Hindlimb muscle (tissue), 1 donor: ENCODE measurements around the gene PRELID3B. TPM values are rescaled to one million over a fixed set of nuclear protein-coding genes. Genes with fewer than 3 reads are reported as not detected.

Source experiments
- DNase-seq: peaks from one replicate; pipeline ENCODE4 v3.0.0-alpha.2; 2013
- polyA plus RNA-seq: library from polyadenylated mRNA; unstranded; fragments of 120-200 nt; gene quantifications from one replicate; pipeline ENCODE4 v1.2.1, GENCODE V29; 2013; ENCODE audit not compliant: insufficient read length

PRELID3B gene
- polyA plus RNA-seq, 1 donor: 40.5 TPM

DNA sequence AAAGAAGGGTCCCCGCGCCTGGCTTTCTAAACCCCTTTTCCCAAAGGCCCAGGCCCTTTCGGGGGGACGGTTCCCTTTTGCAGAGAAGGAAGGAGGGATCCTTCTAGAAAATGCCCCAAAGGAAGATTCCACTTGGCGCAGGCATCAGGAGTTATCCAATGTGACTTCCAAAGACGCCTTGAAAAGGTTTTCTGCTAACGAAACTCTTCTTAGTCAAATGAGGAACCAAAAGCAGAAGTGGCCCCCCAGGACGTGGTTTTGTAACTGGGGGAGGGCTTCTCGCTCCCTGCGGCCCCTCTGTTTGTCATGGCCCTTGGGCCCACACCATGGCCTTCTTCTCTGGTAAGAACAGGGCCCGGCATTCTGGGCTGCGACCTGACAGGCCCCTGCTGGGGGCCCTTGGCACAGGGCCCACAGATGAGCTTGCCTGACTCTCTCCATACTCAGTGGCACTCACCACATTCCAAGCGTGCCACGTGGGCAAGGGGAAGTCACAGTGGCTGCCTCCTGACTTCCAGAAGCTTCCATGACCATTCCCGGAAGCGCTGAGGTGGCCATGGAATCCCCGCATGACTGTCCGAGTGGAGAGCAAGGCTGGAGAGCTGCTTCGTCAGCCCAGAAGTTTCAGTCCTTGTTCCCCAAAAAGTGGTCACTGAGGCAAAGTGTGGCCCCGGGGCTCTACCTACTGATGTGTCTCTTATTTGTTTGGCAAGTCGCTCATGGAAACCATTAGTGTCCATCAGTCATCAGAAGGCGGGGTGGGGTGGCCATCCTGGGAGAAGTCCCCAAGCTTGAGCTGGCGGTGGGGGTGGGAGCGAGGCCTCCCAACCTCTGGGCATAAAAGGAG is 34.7 kb downstream of the PRELID3B start:
- DNase-seq: peak; percentile 36

DNA sequence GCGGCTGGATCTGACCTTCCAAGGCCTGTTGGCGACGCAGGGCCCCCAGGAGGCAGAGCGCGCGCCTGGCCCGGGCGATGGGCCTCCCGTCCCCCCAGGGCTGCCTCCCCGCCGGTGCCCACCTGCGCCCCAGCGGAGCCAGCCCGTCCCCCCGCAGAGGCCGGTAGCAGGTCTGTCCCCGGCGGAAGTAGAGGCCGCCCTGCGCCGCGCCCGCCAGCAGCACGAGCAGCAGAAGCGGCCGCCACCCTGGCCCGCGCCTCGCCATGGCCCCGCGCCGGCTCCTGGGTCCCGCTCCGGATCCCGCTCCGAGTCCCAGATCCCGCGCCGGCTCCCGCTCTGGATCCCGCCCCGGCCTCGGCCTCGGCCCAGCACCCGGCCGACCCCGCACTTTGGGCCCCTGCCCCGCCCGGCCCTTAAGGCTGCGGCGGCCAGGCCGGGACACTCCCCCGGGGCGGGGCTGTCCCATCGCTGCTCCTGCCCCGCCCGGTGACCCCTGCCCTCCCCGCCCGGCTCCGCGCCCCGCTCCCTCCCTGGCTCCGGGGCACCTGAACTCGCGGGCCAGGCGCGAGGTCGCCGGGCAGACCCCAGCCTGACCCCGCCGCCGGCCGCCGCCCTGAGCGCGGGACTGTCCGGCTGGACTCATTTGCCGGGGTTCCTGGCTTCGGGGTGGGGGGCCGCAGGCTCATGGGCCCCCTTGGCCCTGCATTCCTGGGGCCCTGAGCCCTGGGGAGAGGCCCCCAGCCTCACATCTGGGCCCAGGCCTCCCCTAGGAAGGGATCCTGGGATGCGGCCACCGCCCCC is 35.5 kb downstream of the PRELID3B start, which contains the start of gene CTSZ:
Gene CTSZ (minus strand): TSS at position 391 of the 801 bp plus-strand sequence. CDS start 126 bp downstream, at position 265.
- DNase-seq: peak; percentile 70

DNA sequence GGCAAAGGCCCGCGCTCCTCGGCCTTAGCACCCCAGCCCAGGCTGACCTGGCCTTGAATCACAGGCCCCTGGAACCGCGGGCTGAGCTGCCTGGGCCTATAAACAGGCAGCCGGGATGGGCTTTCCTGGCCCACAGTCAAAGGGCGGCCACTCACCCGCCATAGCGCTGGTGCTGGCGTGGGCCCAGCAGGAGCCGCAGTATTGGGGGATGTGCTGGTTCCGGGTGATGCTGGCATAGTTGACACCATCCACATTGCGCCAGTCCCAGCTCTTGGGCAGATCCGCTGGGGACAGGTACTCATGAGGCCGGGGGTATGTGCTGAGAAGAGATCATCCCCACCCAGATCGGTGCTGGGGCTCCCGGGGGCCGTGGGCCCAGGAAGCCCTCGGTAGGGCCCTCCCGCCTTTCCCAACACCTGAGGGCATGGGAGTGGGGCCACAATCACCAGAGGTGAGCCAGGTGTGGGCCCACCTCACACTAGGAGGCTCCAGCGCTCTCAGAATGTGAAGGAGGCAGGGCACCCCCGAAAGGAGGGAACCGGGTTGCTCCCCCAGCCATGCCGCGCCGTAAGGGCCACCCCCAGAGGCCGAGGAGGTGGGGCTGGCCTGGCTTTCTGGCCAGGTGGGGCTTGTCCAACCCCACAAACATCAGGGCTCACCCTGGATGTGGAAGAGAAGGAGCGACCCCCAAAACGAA is 36.3 kb downstream of the PRELID3B start:
- DNase-seq: no peak

DNA sequence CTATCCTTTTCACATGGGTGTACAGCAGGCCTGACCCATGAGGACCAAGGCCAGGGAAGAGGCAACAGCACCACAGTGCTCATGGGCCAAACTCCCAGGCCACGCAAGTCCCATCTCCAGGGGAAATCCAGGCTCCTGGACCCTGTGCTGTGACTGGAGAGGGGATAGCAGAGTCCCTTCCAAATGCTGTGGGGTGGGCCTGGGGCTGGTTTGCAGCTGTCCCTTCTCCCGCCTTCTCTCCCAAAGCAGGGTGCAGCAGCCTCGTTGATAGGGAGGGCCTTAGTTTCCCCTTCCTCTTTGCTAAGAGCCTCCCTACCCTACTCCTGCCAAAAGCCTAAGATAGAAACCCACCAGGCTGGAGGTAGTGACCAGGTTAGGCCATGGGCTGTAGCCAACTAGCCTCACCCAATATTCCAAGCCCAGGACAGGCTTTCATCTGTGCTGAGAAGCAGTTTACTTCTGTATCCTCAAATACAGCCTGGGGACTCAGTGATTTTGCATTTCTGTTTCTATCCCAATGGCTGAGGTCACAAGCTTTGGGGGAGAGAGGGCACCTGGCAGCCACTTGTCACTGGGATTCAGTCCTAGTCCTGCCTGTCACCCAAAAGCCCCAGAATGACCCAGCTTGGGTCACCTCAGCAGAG is 36.9 kb downstream of the PRELID3B start:
- no peak for DNase-seq

DNA sequence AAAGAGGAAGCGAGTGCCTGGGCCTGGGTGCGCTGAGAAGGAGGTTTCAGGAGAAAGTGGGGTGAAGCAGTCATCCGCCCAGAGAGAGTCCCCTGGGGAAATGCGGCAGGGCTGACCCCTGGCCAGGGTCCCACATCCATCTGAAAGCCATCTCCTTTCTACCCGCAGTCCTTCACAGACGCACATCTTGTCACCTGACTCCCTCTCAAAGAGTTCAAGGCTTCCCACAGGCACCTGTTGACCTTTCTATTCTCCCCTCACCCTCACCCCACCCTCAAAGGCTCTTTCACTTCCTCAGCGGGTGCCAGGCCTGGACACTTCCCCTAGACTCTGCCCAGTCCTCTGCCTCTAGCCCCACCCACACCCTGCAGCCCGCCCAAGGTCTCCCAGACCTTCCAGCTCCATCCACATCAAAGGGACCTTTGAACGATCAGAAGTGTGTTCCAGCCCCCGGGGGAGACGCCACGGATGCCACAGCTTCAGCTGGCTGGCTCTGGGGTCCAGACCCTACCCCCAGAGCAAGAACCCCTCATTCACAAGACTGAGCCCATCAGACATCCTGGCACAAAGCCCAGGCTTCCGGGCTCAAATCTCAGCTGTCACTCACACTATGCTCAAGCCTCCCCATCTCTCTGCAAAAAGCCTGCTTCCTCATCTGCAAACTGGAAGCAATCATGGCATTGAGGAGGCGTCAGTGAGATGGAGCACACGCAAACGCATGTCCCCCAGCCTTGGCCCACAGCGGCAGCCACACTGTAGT is 37.6 kb downstream of the PRELID3B start:
- DNase-seq: peak; percentile 34

DNA sequence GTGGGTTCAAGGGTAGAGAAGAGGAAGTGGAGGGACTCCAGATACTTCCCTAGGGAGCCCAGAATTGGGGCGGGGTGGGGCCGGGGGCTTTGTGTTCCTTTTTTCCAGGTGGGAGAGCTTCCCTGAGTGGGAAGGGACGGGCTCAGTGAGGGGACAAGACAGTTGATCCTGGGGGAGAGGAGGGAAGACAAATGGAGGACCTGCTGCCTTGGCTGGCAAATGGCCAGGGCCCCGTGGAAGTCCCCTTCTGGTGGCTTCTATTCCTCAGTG is 38.2 kb downstream of the PRELID3B start:
- no peak for DNase-seq

DNA sequence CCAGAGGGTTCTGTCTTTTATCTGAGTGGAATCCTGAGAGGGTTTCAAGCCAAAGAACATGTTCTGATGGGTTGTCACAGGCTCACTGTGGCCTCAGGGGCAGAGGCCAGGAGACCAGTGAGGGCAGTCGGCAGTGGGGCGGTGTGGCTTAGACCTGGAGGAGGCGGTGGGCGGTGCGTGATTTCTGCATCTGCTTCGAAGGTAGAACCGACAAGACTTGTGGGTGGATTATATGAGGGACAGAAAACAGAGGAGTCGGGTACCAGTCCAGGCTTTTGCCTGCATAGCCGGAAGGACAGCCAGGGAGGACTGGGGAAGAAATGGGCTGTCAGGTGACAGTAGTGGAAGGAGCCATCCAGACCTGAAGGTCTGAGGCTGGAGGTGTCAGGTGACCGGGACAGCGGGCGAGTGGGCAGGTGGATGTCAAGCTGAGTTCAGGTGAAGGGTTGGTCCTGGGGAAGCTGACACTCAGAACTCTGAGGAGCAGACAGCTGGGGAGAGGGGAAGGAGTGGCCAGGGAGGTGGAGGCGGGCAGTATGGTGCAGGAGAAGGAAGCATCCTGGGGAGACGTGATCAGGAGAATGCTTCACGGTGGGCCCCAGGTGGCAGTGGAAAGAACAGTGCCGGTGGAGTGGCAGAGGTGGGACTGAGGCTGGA is 38.6 kb downstream of the PRELID3B start:
- no peak for DNase-seq

DNA sequence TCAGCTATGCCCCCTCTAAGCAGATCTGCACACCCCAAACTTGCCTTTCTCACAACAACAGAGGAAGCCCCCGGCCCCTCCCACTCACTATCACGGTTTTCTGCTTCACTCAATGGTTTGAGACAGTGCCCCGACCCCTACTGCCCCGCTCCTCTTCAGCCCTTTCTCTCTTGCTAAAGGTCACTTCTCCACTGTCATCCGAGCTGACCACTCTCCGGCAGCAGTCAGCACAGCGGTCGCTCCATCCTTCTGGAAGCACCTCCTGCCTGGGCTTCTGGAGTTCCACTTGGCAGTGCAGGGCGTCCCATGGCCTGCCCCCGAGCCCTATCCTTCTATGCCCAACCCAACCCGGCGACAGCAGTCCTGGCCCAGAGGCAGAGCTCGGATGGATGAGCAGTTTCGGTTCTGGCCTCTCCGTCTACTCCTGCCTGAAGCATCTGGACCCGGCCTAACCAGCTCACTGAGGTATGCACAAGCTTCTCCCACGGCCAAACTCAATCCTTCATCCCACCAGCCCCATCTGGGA is 39.6 kb downstream of the PRELID3B start:
- DNase-seq: no peak

DNA sequence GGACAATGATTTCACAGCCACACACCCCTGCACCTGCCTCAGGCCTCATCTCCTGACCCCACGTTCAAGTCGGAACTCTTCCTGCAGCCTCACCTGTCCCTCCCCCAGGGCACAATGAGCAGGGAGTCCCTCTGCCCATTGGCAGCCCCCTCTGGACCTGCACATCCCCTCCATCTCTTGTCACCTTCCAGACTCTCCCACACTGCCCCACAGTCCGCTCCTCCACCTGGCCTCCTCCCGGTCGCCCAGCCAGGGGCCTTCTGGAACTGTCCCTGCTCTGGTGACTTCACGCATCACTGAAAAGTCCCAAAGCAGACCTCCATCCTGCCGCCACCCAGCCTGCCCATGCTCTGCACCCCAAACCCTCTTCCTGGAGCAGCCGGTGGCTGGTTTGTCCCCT is 40.2 kb downstream of the PRELID3B start:
- no peak for DNase-seq

DNA sequence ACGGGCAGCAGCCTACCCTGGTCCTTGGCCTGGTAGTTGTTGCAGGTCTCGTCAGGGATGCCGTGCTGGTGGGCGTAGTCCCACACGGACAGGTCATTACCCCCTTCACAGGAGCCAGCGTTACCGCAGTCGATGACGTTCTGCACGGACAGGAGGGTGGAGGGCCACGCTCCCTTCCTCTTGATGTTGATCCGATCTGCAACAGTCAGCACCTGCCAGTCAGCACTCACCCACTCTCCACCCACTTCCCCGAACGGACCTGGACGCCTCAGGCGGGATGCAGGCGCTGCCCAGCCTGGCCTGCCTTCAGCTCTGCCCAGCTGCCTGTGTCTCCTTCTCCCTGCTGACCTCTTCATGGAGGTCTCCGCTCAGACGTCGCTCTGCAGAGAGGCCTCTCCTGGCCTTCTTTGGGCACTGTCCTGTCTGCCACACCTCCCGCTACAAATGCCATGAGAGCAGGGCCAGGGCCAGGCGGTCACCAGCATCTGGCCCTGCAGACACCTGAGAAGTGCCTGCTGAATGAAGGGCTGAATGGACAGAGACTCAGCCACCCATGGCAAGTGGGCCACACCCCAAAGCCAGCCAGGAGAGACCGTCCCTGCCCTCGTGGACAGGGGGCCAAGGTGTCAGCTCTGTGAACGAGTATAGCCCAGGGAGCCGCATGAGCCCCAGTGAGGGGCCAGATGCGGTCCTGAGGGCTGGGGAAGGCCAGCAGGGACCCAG is 41.0 kb downstream of the PRELID3B start:
- DNase-seq: no peak

DNA sequence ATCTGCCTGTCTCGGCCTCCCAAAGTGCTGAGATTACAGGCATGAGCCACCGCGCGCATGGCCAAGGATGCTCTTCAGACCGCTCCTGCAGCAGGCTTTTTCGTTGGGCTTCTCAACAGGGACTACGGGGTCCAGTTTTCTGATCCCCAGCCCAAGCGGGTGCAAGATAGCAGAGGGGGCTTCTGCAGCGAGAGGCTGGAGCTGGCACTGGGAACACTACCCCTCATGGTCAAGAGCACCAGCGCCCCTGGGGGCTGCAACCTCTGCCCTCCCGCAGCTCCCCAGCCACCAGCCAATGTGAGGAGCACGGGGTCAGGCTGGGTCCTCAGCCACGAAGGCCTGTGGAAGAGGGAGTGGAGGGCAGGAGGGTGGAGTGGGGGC is 41.5 kb downstream of the PRELID3B start:
- no peak for DNase-seq

DNA sequence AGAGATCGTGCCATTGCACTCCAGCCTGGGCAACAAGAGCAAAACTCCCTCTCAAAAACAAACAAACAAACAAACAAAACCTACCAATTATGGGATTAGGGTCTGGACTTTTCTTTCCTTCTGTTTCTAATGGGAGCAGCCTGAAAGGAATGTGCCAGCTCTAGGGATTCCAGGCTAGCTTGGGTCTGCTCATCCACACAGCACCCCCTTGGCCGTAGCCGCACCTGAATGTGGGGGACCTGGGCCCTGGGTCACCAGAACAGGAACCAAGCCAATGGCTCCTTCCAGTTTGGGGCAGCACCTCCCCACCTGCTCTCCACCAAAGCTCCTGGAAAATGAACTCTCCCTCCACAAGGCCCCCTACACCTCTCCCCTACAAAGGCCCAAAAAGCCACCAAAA is 42.3 kb downstream of the PRELID3B start:
- DNase-seq: no peak

DNA sequence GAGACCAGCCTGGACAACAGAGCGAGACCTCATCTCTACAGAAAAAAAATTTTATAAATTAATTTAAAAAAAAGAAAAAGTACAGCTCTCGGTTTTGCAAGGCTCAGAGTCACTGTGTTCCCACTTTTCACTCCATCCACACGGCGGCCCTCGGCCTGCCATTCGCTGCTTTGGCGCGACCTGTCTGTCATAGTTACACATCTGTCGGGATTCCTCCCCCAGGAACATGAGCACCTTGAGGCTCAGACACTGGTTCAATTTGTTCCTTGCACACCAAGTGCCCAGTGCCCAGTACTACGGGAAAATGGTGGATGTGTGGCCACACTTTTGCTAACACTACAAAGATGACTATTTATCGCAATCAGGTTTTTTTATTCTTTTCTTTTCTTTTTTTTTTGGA is 43.9 kb downstream of the PRELID3B start:
- DNase-seq: no peak

DNA sequence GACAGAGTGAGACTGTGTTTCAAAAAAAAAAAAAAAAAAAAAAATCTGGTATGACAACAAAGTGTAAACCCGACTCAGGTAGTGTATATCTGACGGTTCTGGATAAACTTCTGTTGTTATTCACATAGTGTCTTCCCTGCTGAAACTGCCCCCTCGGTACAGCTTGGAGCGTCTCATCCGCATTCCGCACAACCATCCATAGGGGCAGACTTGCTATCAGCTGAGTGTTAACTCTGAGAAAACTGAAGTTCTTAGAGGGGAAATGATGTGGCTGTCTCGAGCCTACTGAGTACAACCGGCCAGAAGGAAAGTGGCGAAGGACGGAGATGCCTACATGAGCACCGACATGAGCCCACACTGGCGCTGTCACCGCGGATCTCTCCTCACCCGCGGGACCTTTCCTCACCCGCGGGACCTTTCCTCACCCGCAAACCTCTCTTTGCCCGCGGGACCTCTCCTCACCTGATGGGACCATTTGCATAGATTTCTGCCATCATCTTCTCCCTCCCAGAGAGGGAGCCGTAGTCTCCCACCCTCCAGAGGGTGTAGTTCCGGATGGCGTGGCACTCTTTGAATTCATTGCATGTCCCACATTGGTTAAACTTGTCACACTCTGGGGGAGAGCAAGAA is 45.3 kb downstream of the PRELID3B start:
- DNase-seq: no peak

DNA sequence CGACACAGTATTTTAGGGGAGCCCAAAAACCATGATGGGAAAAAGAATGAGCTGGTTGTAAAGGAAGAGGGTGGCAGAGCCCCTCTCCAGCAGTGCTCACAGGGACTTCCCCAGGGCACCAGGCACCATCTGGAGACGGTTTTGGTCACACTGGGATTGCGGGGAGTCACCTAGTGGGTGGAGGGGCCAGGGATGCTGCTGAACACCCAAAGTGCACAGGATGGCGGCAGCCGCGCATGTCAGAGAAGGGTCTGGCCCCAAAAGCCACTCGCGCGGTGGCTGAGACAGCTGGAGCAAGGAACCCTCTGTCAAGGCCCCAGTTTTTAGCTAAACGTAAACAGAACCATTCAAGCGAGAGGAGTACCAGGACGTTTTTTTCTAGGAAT is 46.4 kb downstream of the PRELID3B start:
- no peak for DNase-seq

DNA sequence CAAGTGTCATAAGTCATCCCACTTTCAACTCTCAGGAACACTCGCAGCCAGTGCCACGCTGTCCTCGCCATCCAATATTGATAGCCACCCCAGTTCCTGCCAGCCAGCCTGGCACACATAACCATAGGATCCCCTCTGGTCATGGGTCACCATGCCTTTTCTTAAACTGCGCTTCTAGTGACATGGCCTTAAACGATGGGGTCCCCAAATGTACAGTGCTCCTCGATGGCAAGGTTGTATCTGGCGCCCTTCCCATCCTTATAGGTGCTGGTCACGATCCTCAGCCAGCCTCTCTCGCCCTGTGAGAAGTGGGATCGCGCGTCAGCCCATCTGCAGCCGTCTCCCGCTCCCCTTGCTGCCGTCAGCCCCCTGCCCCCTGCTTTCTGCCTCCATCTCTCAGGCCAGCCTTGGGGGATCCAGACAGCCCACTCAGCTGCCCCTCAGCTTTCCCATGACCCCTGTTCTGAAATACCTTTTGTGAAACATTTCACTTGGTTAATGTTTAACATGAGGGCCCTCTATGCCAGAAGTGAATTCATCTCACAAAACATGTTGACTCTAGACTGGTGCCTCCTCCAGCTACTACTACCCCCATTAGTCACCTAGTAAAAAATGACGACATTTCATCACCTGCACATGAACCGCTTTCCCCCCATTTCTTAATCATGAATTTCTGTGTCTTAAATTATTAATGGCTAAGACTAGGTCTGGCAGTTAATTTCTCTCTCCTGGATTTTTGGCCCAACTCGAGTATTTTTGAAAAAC is 46.9 kb downstream of the PRELID3B start:
- no peak for DNase-seq

DNA sequence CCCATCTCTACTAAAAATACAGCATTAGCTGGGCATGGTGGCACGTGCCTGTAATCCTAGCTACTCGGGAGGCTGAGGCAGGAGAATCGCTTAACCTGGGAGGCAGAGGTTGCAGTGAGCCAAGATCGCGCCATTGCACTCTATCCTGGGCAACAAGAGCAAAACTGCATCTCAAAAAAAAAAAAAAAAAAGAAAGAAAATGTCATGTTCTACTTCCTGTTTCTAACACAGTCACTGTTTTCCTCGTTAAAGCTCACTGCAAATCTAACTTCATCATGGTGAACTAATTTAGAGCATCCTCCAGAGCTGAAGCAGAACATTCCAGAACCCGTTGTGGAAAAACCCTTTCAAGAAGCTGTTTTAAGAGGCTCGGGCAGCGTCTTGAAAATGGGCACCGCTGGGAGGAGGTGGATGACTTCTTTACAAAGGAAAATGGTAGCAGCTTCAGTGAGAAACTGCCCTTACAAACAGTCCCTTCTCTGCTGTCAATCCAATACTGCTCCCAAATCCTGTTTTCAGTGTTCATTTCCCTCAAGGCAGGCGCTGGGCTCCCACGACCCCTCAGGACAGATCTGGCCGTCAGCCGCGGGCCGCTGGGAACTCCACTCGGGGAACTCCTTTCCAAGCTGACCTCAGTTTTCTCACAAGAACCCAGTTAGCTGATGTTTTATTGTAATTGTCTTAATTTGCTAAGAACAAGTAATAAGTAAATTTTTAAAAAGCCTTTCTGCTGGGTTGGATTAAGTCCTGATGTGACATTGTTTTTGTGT is 48.0 kb downstream of the PRELID3B start:
- DNase-seq: no peak
